Liver (tissue), 9 donors: ENCODE measurements around the gene TRIM67. TPM values are rescaled to one million over a fixed set of nuclear protein-coding genes. Genes with fewer than 3 reads are reported as not detected.

Experiments
- DNase-seq: peaks from one replicate; pipeline ENCODE4 v3.0.0-alpha.2; 2017; ENCODE audit warnings: low spot score
- H3K27ac ChIP-seq, 2 donors: one replicate each; pipeline ENCODE4 v1.7.0; 2013; ENCODE audit warnings: inconsistent platforms in 2 of 2, low read length in 2 of 2, control low read depth in 1 of 2, low read depth in 1 of 2, mild to moderate bottlenecking in 1 of 2
- H3K27me3 ChIP-seq, 4 donors: one replicate each; pipeline versions ENCODE4 v1.6.1 to v1.7.0; 2013; ENCODE audit warnings: low read length in 3 of 4, inconsistent platforms in 1 of 4, mild to moderate bottlenecking in 1 of 4, moderate library complexity in 1 of 4; ENCODE audit not compliant: control insufficient read depth in 4 of 4, insufficient read depth in 4 of 4
- H3K36me3 ChIP-seq, 4 donors: one replicate each; pipeline versions ENCODE4 v1.6.1 to v1.7.0; 2013; ENCODE audit warnings: low read length in 3 of 4, mild to moderate bottlenecking in 3 of 4, low read depth in 1 of 4, moderate library complexity in 1 of 4; ENCODE audit not compliant: control insufficient read depth in 4 of 4, insufficient read depth in 3 of 4
- H3K4me1 ChIP-seq, 4 donors: one replicate each; pipeline versions ENCODE4 v1.6.1 to v1.7.0; 2013; ENCODE audit warnings: low read length in 3 of 4, mild to moderate bottlenecking in 3 of 4, moderate library complexity in 1 of 4; ENCODE audit not compliant: control insufficient read depth in 4 of 4, insufficient read depth in 4 of 4
- H3K4me3 ChIP-seq, 3 donors: one replicate each; pipeline versions ENCODE4 v1.6.1 to v1.7.0; 2013; ENCODE audit warnings: low read length in 3 of 3, control low read depth in 1 of 3, low read depth in 1 of 3, mild to moderate bottlenecking in 1 of 3
- H3K9ac ChIP-seq, 2 donors: one replicate each; pipeline ENCODE4 v1.7.0; 2013; ENCODE audit warnings: low read length in 2 of 2, mild to moderate bottlenecking in 2 of 2, moderate library complexity in 2 of 2, control low read depth in 1 of 2, low read depth in 1 of 2
- H3K9me3 ChIP-seq, 4 donors: one replicate each; pipeline versions ENCODE4 v1.6.1 to v1.7.0; 2013; ENCODE audit warnings: low read length in 3 of 4; ENCODE audit not compliant: control insufficient read depth in 4 of 4
- ATF3 ChIP-seq: IDR thresholded peaks from 2 replicates; pipeline ENCODE4 v1.6.1; 2016; ENCODE audit warnings: antibody characterized with exemption
- FOXA1 ChIP-seq: IDR thresholded peaks from 2 replicates; pipeline ENCODE4 v1.6.1; 2016; ENCODE audit warnings: antibody characterized with exemption
- FOXA2 ChIP-seq: IDR thresholded peaks from 2 replicates; pipeline ENCODE4 v1.6.1; 2016; ENCODE audit warnings: antibody characterized with exemption
- GABPA ChIP-seq, 2 donors: IDR thresholded peaks in 1 of 2; conservative IDR thresholded peaks in 1 of 2; 2 replicates each; pipeline ENCODE4 v1.6.1; 2016; ENCODE audit warnings: antibody characterized with exemption in 2 of 2, mild to moderate bottlenecking in 1 of 2, moderate library complexity in 1 of 2
- HNF4A ChIP-seq, 2 donors: conservative IDR thresholded peaks; 2 replicates each; pipeline ENCODE4 v1.6.1; 2016; ENCODE audit warnings: antibody characterized with exemption in 2 of 2, mild to moderate bottlenecking in 2 of 2
- JUND ChIP-seq, 2 donors: IDR thresholded peaks; 2 replicates each; pipeline ENCODE4 v1.6.1; 2016; ENCODE audit warnings: antibody characterized with exemption in 2 of 2
- NR2F2 ChIP-seq: IDR thresholded peaks from 2 replicates; pipeline ENCODE4 v1.6.1; 2016; ENCODE audit warnings: antibody characterized with exemption
- RAD21 ChIP-seq, 2 donors: IDR thresholded peaks; 2 replicates each; pipeline ENCODE4 v1.6.1; 2016; ENCODE audit warnings: antibody characterized with exemption in 2 of 2, mild to moderate bottlenecking in 2 of 2
- REST ChIP-seq: IDR thresholded peaks from 2 replicates; pipeline ENCODE4 v1.6.1; 2016; ENCODE audit warnings: antibody characterized with exemption, mild to moderate bottlenecking
- SP1 ChIP-seq: IDR thresholded peaks from 2 replicates; pipeline ENCODE4 v1.6.1; 2018; ENCODE audit warnings: antibody characterized with exemption, mild to moderate bottlenecking
- TAF1 ChIP-seq: conservative IDR thresholded peaks from 2 replicates; pipeline ENCODE4 v1.6.1; 2016; ENCODE audit warnings: antibody characterized with exemption, mild to moderate bottlenecking
- YY1 ChIP-seq: IDR thresholded peaks from 2 replicates; pipeline ENCODE4 v1.6.1; 2016; ENCODE audit warnings: antibody characterized with exemption, mild to moderate bottlenecking
- ZBTB33 ChIP-seq: IDR thresholded peaks from 2 replicates; pipeline ENCODE4 v1.6.1; 2016; ENCODE audit warnings: antibody characterized with exemption
- WGBS: extraction: QIAGEN DNeasy Blood & Tissue Kit; methylation state at CpG from one replicate; pipeline ENCODE4 v1.1.7; 2013; 5-methylcytosine and 5-hydroxymethylcytosine counted together
- polyA plus RNA-seq, 2 donors: library from polyadenylated mRNA; stranded (reverse) in 1 of 2; unstranded in 1 of 2; fragments of 200-250 nt in 1 of 2; fragments of >200 nt in 1 of 2; fragmentation: Nextera tagmentation in 1 of 2; extraction: Ambion mirVana in 1 of 2; gene quantifications; one replicate each; pipeline versions ENCODE4 v1.2.1 to v1.2.3, GENCODE V29; 2013 to 2015
- total RNA-seq, 2 donors: library from RNA; depleted of rRNA; stranded (reverse); fragments of >200 nt; gene quantifications; one replicate each; pipeline ENCODE4 v1.2.3, GENCODE V29; 2014
- TF ChIP-seq, protein P1 (sequence below): fragments of 150-350 bp; IDR thresholded peaks from 2 replicates; pipeline ENCODE4 v1.5.1; 2017; ENCODE audit warnings: improper control_type of control experiment, low read depth, low read length; ENCODE audit not compliant: missing input control
- donor health status: healthy.
- donor health status: healthy.
- donor health status: healthy.
- donor health status: healthy.
- donor health status: healthy.

Gene TRIM67
- total and polyA plus RNA-seq, 4 donors: under 0.01 to 0.05 TPM; not detected in 2

- TF ChIP-seq YY1: no peak
- TF ChIP-seq ATF3: no peak
- no peak for TF ChIP-seq HNF4A (conservative IDR thresholded peaks at IDR 0.05)
- TF ChIP-seq ZBTB33: no peak
- TF ChIP-seq, protein P1, sequence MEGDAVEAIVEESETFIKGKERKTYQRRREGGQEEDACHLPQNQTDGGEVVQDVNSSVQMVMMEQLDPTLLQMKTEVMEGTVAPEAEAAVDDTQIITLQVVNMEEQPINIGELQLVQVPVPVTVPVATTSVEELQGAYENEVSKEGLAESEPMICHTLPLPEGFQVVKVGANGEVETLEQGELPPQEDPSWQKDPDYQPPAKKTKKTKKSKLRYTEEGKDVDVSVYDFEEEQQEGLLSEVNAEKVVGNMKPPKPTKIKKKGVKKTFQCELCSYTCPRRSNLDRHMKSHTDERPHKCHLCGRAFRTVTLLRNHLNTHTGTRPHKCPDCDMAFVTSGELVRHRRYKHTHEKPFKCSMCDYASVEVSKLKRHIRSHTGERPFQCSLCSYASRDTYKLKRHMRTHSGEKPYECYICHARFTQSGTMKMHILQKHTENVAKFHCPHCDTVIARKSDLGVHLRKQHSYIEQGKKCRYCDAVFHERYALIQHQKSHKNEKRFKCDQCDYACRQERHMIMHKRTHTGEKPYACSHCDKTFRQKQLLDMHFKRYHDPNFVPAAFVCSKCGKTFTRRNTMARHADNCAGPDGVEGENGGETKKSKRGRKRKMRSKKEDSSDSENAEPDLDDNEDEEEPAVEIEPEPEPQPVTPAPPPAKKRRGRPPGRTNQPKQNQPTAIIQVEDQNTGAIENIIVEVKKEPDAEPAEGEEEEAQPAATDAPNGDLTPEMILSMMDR: no peak
- TF ChIP-seq GABPA (IDR thresholded peaks at IDR 0.05 in 1 of 2, conservative IDR thresholded peaks at IDR 0.05 in 1 of 2): no peak
- no peak for TF ChIP-seq RAD21 (IDR thresholded peaks at IDR 0.05)
- TF ChIP-seq JUND (IDR thresholded peaks at IDR 0.05): no peak
- no peak for TF ChIP-seq SP1
- TF ChIP-seq TAF1: no peak
- no peak for TF ChIP-seq FOXA2
- TF ChIP-seq NR2F2: no peak
These were observed 23.5 kb downstream of the TRIM67 start for GRCh38 chr1:231185391-231185790.

GRCh38 chr1:231186356-231187115, 24.7 kb downstream of the TRIM67 start:
- peaks cover 0 to 5% (median 0%) of the 10 kb centered on the region in 4 donors for H3K27me3 ChIP-seq
- DNase-seq: no peak
- no peak overlapping the region for H3K4me3 ChIP-seq

More at GRCh38 chr1:231185391-231185790, 23.5 kb downstream of the TRIM67 start:
- no peak for DNase-seq
- WGBS: 86% methylated on average over 11 of the region's 11 CpGs
- Histone ChIP-seq H3K36me3 (no peaks in the 10 kb centered on the region), H3K27ac (no peak overlapping the region), H3K9ac (no peak overlapping the region), H3K27me3 (peaks cover 0 to 5% (median 0%) of the 10 kb centered on the region in 4 donors), H3K4me3 (no peak overlapping the region), H3K4me1 (no peaks in the 10 kb centered on the region), H3K9me3 (peaks cover 0 to 6% (median 0%) of the 10 kb centered on the region in 4 donors)

More at GRCh38 chr1:231186356-231187115, 24.7 kb downstream of the TRIM67 start:
- no peak overlapping the region for H3K9ac ChIP-seq
- no peaks in the 10 kb centered on the region for H3K4me1 ChIP-seq
- 78% methylated on average over 11 of the region's 11 CpGs for WGBS
- H3K9me3 ChIP-seq: peaks cover 0 to 6% (median 0%) of the 10 kb centered on the region in 4 donors
- H3K36me3 ChIP-seq: no peaks in the 10 kb centered on the region
- no peak overlapping the region for H3K27ac ChIP-seq
- TF ChIP-seq REST: no peak
- no peak for TF ChIP-seq FOXA2
- no peak for TF ChIP-seq SP1
- no peak for TF ChIP-seq GABPA (IDR thresholded peaks at IDR 0.05 in 1 of 2, conservative IDR thresholded peaks at IDR 0.05 in 1 of 2)
- no peak for TF ChIP-seq FOXA1
- no peak for TF ChIP-seq HNF4A (conservative IDR thresholded peaks at IDR 0.05)
- no peak for TF ChIP-seq YY1
